ENCODE results near the gene ART1. TPM values are rescaled to one million over a fixed set of nuclear protein-coding genes. Genes with fewer than 3 reads are reported as not detected.

The ART1 gene
- total RNA-seq, 3 donors from 2014 or later = 1.8 TPM; not detected in 2

DNA sequence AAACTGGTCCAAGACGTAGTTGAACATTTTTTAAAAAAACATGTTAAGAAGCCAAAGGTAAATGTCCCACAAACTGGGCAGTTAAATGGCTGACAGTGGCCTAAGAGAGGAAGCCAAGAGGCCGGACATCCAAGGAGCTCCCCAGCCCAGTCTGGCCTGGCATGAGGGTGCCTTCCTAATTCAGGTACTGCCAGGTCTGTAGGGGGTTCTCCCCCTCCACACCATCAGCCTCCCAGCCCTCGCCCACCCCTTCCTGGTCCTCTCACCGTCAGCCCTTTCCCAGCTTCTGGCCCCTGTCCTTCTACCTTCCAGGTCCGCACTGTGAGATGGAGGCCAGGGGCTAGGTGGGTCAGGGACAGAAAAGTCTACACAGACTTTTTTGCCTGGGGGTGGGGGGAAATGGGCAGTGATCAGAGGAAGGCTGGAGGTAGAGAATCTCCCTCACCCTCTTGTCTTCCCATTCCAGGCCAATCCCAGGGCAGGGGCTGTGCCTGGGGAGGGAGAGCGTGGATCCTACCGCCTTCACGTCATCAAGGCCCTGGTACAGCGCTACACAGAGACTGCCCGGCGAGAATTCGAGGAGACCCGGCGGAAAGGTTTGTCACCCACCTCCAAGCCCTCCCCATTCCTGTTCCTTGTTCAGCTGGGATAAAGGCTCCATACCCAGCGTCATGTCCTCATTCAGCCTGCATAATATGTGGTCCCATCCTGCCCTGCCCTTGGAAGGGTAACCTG lies 9.1 kb upstream of the ART1 start:
- DNase-seq = no peak
- no peaks in the 10 kb centered on the region for H3K36me3 ChIP-seq (ENCODE audit: low read depth)
- no peaks in the 10 kb centered on the region for H3K4me1 ChIP-seq (ENCODE audit: low read depth)
- no peak for ATAC-seq
- TF ChIP-seq, protein P1, sequence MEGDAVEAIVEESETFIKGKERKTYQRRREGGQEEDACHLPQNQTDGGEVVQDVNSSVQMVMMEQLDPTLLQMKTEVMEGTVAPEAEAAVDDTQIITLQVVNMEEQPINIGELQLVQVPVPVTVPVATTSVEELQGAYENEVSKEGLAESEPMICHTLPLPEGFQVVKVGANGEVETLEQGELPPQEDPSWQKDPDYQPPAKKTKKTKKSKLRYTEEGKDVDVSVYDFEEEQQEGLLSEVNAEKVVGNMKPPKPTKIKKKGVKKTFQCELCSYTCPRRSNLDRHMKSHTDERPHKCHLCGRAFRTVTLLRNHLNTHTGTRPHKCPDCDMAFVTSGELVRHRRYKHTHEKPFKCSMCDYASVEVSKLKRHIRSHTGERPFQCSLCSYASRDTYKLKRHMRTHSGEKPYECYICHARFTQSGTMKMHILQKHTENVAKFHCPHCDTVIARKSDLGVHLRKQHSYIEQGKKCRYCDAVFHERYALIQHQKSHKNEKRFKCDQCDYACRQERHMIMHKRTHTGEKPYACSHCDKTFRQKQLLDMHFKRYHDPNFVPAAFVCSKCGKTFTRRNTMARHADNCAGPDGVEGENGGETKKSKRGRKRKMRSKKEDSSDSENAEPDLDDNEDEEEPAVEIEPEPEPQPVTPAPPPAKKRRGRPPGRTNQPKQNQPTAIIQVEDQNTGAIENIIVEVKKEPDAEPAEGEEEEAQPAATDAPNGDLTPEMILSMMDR (IDR thresholded peaks at IDR 0.05) = no peak
- no peak overlapping the region for H3K4me3 ChIP-seq
- no peaks in the 10 kb centered on the region for H3K9me3 ChIP-seq
- intact Hi-C loops (cut with DNase I, micrococcal nuclease) = no loop called here

DNA sequence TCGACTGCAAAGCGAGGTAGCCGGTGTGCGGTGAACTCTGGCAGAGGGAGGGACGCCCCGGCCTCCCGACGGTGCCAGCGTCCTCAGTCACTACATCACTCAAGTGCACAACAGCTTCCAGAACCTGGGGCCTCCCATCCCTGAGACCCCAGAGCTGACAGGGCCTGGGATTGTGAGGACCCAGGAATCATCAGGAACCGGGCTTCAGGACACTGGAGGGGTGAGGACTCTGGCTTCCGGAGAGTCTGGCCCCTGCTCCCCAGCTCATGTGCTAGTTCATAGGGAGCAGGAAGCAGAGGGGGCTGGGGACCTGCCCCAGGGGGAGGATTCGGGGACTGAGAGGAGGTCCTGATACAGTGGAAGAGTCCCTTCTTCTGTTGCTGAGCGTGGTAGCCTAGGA lies 7.7 kb upstream of the ART1 start:
- intact Hi-C loops (cut with DNase I, micrococcal nuclease) = no loop called here
- ATAC-seq = no peak
- no peak for DNase-seq

DNA sequence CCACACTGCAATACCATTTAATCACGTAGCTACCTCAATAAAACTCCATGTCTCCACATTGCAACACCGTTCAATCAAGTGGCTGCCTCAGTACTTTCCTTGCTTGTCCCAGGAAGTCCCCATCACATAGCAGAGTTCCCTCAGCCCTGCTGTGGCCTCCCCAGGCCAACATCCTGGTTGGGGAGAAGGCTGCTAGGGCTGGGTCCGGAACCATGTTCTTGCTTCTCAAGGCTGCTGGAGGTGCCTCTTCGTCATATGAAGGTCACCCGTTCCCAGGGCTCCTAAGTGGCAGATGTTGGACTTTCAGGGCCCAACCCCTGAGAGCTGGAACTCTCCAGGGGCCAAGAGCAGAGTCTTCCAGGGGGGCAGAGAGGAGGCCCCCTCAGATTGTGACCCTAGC lies 6.4 kb upstream of the ART1 start:
- intact Hi-C loops (cut with DNase I, micrococcal nuclease) = no loop called here
- ATAC-seq = no peak
- Histone ChIP-seq H3K4me1 (ENCODE audit: low read depth) (peaks cover 12% of the 10 kb centered on the region), H3K36me3 (ENCODE audit: low read depth) (no peaks in the 10 kb centered on the region), H3K4me3 (no peak overlapping the region), H3K9me3 (no peaks in the 10 kb centered on the region)
- DNase-seq = no peak
- TF ChIP-seq, protein P1 (IDR thresholded peaks at IDR 0.05) = no peak

More for the DNA sequence above, 7.7 kb upstream of the ART1 start:
- no peaks in the 10 kb centered on the region for H3K36me3 ChIP-seq (ENCODE audit: low read depth)
- H3K4me3 ChIP-seq = no peak overlapping the region
- TF ChIP-seq, protein P1 (IDR thresholded peaks at IDR 0.05) = no peak
- peaks cover 2% of the 10 kb centered on the region for H3K4me1 ChIP-seq (ENCODE audit: low read depth)
- H3K9me3 ChIP-seq = no peaks in the 10 kb centered on the region

DNA sequence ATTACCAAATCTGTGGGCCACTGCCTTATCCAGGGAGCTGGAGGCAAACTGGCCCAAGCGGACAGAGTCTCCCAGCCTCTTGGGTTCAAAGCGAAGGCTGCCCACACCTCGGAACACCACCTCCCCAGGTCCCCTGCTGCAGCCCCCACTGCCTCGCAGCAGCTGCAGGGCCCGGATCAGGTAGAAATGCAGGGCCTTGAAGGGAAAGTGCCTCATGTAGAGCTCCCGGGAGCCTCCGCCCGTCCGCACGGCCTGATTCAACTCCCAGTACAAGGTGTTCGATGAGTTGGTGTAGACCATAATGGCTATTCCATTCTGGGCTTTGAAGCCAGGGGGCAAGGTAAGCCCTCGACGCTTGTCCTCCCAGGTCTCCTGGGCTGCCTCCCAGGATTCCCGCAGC lies 5.1 kb upstream of the ART1 start:
- intact Hi-C loops (cut with DNase I, micrococcal nuclease) = no loop called here
- DNase-seq (no peak), ATAC-seq (no peak)
- Histone ChIP-seq H3K4me3 (no peak overlapping the region), H3K36me3 (ENCODE audit: low read depth) (no peaks in the 10 kb centered on the region), H3K4me1 (ENCODE audit: low read depth) (peaks cover 12% of the 10 kb centered on the region), H3K9me3 (no peaks in the 10 kb centered on the region)
- TF ChIP-seq, protein P1 (IDR thresholded peaks at IDR 0.05) = no peak

DNA sequence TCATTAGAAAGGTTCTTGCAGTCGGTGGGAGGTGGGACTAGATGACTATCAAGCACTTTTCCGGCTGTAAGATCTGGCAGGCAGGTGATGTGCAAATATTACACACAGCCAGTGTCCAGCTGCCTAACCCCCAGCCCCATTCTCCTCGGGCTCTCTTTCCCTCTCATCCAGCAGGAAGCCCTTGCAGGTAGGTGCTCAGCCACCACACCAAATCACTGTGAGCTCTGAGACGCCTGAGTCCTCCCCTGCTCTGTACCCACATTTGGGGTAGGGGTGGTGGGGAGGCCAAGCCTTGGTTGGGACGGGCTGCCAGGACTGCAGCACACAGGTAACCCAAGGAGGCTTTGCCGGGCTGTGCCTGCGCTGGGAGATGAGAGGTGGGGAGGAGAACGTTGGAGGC lies 3.7 kb upstream of the ART1 start:
- Histone ChIP-seq H3K9me3 (no peaks in the 10 kb centered on the region), H3K4me1 (ENCODE audit: low read depth) (peaks cover 12% of the 10 kb centered on the region), H3K4me3 (no peak overlapping the region), H3K36me3 (ENCODE audit: low read depth) (no peaks in the 10 kb centered on the region)
- intact Hi-C loops (cut with DNase I, micrococcal nuclease) = no loop called here
- DNase-seq = no peak
- no peak for ATAC-seq
- TF ChIP-seq, protein P1 (IDR thresholded peaks at IDR 0.05) = no peak

DNA sequence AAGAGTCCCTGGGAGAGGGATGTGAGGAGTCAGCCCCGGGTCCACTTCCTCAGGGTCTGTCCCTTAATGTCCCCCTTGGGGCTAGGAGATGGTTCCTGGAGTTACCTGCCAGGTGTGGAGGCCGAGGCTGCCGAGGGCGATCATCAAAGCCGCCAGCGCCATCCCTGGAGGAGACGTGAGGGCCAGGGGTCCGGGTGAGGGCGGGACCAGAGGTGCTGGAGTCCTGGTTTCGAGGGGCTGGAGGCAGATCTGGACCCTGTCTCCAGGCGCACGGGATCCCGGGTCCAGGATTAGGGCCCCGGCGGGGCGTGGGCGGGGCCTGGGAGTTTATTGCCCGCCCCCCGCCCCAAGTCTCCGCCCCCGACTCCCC lies 3.2 kb upstream of the ART1 start, which contains the start of gene ART5:
Gene ART5 (minus strand): TSS at position 292 of the 370 bp plus-strand sequence. CDS start 130 bp downstream, at position 162.
- Histone ChIP-seq H3K4me1 (ENCODE audit: low read depth) (peaks cover 12% of the 10 kb centered on the region), H3K4me3 (no peak within 1 kb of the TSS), H3K9me3 (no peaks in the 10 kb centered on the region), H3K36me3 (ENCODE audit: low read depth) (no peaks in the 10 kb centered on the region)
- DNase-seq = no peak
- intact Hi-C loops (cut with DNase I, micrococcal nuclease) = no loop called here
- ATAC-seq = no peak
- TF ChIP-seq, protein P1 (IDR thresholded peaks at IDR 0.05) = no peak

Measured in mucosa of descending colon (tissue), 3 donors.